ENCODE data around the gene ZNF432. TPM values are rescaled to one million over a fixed set of nuclear protein-coding genes. Genes with fewer than 3 reads are reported as not detected.

ZNF432 gene
- total and polyA plus RNA-seq, 10 of the 15 experiments (the other 5 are each of a cell fraction or from before 2014, with no cell fraction given) = 1.7 to 7.2 (median 4.3) TPM

DNA sequence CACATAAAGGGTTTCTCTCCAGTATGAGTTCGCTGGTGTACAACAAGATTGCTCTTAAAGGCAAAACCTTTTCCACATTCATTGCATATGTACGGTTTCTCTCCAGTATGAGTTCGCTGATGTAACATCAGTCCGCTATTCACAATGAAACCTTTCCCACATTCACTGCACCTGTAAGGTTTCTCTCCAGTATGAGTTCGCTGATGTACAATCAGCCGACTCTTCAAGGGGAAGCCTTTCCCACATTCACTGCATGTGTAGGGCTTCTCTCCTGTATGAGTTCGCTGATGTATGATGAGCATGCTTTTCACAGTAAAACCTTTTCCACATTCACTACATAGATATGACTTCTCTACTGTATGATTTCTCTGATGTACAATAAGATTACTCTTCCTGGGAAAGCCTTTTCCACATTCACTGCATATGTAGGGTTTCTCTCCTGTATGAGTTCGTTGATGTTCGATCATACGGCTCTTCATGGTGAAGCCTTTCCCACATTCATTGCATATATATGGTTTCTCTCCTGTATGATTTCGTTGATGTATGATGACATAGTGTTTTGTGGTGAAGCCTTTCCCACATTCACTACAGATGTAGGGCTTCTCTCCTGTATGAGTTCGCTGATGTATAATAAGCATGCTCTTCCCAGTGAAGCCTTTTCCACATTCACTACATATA, 14.4 kb downstream of the ZNF432 start:
- ChIA-PET RAD21 (ENCODE audit: unreplicated experiment) (no interaction called here), CTCF (no interaction called here), POLR2A (no interaction called here), SMC1A (ENCODE audit: uncharacterized antibody, unreplicated experiment) (no interaction called here)
- Histone ChIP-seq H2AFZ (ENCODE audit: control insufficient read depth, low read depth, low read length) (no peak overlapping the region), H3K79me2 (ENCODE audit: control insufficient read depth, insufficient read depth, low read length) (no peaks in the 10 kb centered on the region), H3K9ac (ENCODE audit: control insufficient read depth, insufficient read depth, low read length) (no peak overlapping the region), H3K27ac (ENCODE audit: control insufficient read depth, insufficient read depth) (no peak overlapping the region), H3K4me3 (no peak overlapping the region), H3K4me2 (ENCODE audit: control insufficient read depth, insufficient read depth) (no peak overlapping the region), H3K36me3 (ENCODE audit: control insufficient read depth in 2 of 2, insufficient read depth in 2 of 2, low read length in 1 of 2) (peaks cover 3 to 23% of the 10 kb centered on the region in 2 experiments), H4K20me1 (ENCODE audit: control insufficient read depth, insufficient read depth) (no peaks in the 10 kb centered on the region), H3K4me1 (ENCODE audit: control insufficient read depth, insufficient read depth, low read length) (no peaks in the 10 kb centered on the region), H3K9me3 (replicated peaks; ENCODE audit: control insufficient read depth, insufficient read depth, low read length) (peaks cover 45% of the 10 kb centered on the region), H3K27me3 (replicated peaks in 1 of 2; ENCODE audit: control insufficient read depth in 2 of 2, insufficient read depth in 2 of 2, low read length in 1 of 2) (no peaks in the 10 kb centered on the region)
- DNase-seq (ENCODE audit: low read depth, low spot score) (no peak), FAIRE-seq (no peak), ATAC-seq (no peak)
- in situ Hi-C loops (cut with MboI) = no loop called here
- intact Hi-C loops (cut with micrococcal nuclease; ENCODE audit: unreplicated experiment) = no loop called here
- no TSS peak for BruUV-seq (replicated peaks)
- WGBS (ENCODE audit: insufficient coverage, insufficient replicate concordance, low lambda C conversion rate, missing lambda C conversion rate) = 93% methylated on average over 12 of the region's 12 CpGs
- TF ChIP-seq IRF3 (IDR thresholded peaks at IDR 0.05) (no peak), MYB (IDR thresholded peaks at IDR 0.05; ENCODE audit: borderline replicate concordance, low read depth, low read length) (no peak), ZBTB33 (IDR thresholded peaks at IDR 0.05) (peak; percentile 41; the same call in 1 of the 2 replicates), KLF5 (IDR thresholded peaks at IDR 0.05; ENCODE audit: partially characterized antibody) (peak; percentile 91), BRCA1 (IDR thresholded peaks at IDR 0.05; ENCODE audit: low read depth, low read length) (no peak), CBX5 (IDR thresholded peaks at IDR 0.05; ENCODE audit: low read depth) (0 out of 2 replicates have a peak, but pooled peaks have one; percentile 50)
- TF ChIP-seq, protein P1, sequence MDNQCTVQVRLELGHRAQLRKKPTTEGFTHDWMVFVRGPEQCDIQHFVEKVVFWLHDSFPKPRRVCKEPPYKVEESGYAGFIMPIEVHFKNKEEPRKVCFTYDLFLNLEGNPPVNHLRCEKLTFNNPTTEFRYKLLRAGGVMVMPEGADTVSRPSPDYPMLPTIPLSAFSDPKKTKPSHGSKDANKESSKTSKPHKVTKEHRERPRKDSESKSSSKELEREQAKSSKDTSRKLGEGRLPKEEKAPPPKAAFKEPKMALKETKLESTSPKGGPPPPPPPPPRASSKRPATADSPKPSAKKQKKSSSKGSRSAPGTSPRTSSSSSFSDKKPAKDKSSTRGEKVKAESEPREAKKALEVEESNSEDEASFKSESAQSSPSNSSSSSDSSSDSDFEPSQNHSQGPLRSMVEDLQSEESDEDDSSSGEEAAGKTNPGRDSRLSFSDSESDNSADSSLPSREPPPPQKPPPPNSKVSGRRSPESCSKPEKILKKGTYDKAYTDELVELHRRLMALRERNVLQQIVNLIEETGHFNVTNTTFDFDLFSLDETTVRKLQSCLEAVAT (IDR thresholded peaks at IDR 0.05) = 0 out of 2 replicates have a peak, but pooled peaks have one; percentile 27
- TF ChIP-seq, protein P2, sequence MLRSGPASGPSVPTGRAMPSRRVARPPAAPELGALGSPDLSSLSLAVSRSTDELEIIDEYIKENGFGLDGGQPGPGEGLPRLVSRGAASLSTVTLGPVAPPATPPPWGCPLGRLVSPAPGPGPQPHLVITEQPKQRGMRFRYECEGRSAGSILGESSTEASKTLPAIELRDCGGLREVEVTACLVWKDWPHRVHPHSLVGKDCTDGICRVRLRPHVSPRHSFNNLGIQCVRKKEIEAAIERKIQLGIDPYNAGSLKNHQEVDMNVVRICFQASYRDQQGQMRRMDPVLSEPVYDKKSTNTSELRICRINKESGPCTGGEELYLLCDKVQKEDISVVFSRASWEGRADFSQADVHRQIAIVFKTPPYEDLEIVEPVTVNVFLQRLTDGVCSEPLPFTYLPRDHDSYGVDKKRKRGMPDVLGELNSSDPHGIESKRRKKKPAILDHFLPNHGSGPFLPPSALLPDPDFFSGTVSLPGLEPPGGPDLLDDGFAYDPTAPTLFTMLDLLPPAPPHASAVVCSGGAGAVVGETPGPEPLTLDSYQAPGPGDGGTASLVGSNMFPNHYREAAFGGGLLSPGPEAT (IDR thresholded peaks at IDR 0.05; ENCODE audit: low read depth) = no peak
